NCI-H526 treated with DMSO at 0.1 percent for 48 hours (cell line): Measurements from ENCODE around the gene MAPK8.
"Not testable (repeated sequence)": the region's sequence is repeated elsewhere in the genome, so short reads cannot be mapped to it uniquely, and the experiment has no call there.

Source experiments
- DNase-seq: peaks from one replicate; lab custom pipeline; 2025; lab: John Stamatoyannopoulos, UW

Gene MAPK8

GRCh38 chr10:48418189-48418788, 111.8 kb downstream of the MAPK8 start:
- no peak for DNase-seq

GRCh38 chr10:48419714-48420113, 113.2 kb downstream of the MAPK8 start:
- DNase-seq, result no peak

GRCh38 chr10:48421862-48422261, 115.4 kb downstream of the MAPK8 start:
- DNase-seq, result not testable (repeated sequence)

GRCh38 chr10:48423884-48424283, 117.4 kb downstream of the MAPK8 start:
- no peak for DNase-seq

GRCh38 chr10:48428896-48429295, 122.4 kb downstream of the MAPK8 start:
- DNase-seq, result no peak

GRCh38 chr10:48429309-48429708, 122.8 kb downstream of the MAPK8 start:
- no peak for DNase-seq

GRCh38 chr10:48430402-48430993, 124.0 kb downstream of the MAPK8 start:
- no peak for DNase-seq

- DNase-seq, result no peak
Observed at GRCh38 chr10:48431871-48432270, 125.4 kb downstream of the MAPK8 start.

- DNase-seq, result no peak
Observed at GRCh38 chr10:48437546-48437945, 131.1 kb downstream of the MAPK8 start.

- DNase-seq, result no peak
Observed at GRCh38 chr10:48439031-48439430, 132.6 kb downstream of the MAPK8 start.

- DNase-seq, result peak; percentile 7
Observed at GRCh38 chr10:48439581-48440041, 133.1 kb downstream of the MAPK8 start.

- no peak for DNase-seq
Observed at GRCh38 chr10:48440771-48441170, 134.3 kb downstream of the MAPK8 start.

- DNase-seq, result no peak
Observed at GRCh38 chr10:48442090-48442808, 135.8 kb downstream of the MAPK8 start.

GRCh38 chr10:48442809-48443177, 136.3 kb downstream of the MAPK8 start:
- DNase-seq, result no peak

- DNase-seq, result no peak
Observed at GRCh38 chr10:48444266-48444665, 137.8 kb downstream of the MAPK8 start.

GRCh38 chr10:48444861-48445841, 138.7 kb downstream of the MAPK8 start:
- no peak for DNase-seq

GRCh38 chr10:48445932-48446331, 139.5 kb downstream of the MAPK8 start:
- no peak for DNase-seq

GRCh38 chr10:48446785-48447184, 140.3 kb downstream of the MAPK8 start:
- no peak for DNase-seq

- DNase-seq, result no peak
Observed at GRCh38 chr10:48447356-48448215, 141.1 kb downstream of the MAPK8 start.

GRCh38 chr10:48448796-48449195, 142.3 kb downstream of the MAPK8 start:
- DNase-seq, result no peak
